ENCODE measurements around the gene TTLL13.

The TTLL13 gene

GRCh38 chr15:90205050-90205848 lies 44.1 kb upstream of the TTLL13 start:
- no peak for TF ChIP-seq CTCF (IDR thresholded peaks at IDR 0.05)

GRCh38 chr15:90205886-90206285 lies 43.5 kb upstream of the TTLL13 start:
- TF ChIP-seq CTCF (IDR thresholded peaks at IDR 0.05): no peak

- no peak for TF ChIP-seq CTCF (IDR thresholded peaks at IDR 0.05)
Observed at GRCh38 chr15:90207252-90207651, 42.1 kb upstream of the TTLL13 start.

- TF ChIP-seq CTCF (IDR thresholded peaks at IDR 0.05): no peak
Observed at GRCh38 chr15:90208356-90208755, 41.0 kb upstream of the TTLL13 start.

- no peak for TF ChIP-seq CTCF (IDR thresholded peaks at IDR 0.05)
Observed at GRCh38 chr15:90209591-90209990, 39.8 kb upstream of the TTLL13 start.

- no peak for TF ChIP-seq CTCF (IDR thresholded peaks at IDR 0.05)
Observed at GRCh38 chr15:90210593-90210992, 38.8 kb upstream of the TTLL13 start.

GRCh38 chr15:90211009-90211408 lies 38.3 kb upstream of the TTLL13 start:
- no peak for TF ChIP-seq CTCF (IDR thresholded peaks at IDR 0.05)
